ENCODE results near the gene CCDC91.
"Not testable (repeated sequence)": the region's sequence is repeated elsewhere in the genome, so short reads cannot be mapped to it uniquely, and the experiment has no call there.

CCDC91 gene

GRCh38 chr12:28367326-28367725 lies 177.1 kb downstream of the CCDC91 start:
- DNase-seq (ENCODE audit: low read depth in 2 of 2) = no peak

GRCh38 chr12:28367993-28368392 lies 177.7 kb downstream of the CCDC91 start:
- no peak for DNase-seq (ENCODE audit: low read depth in 2 of 2)

GRCh38 chr12:28369483-28369882 lies 179.2 kb downstream of the CCDC91 start:
- no peak for DNase-seq (ENCODE audit: low read depth in 2 of 2)

- DNase-seq (ENCODE audit: low read depth in 2 of 2) = no peak
Measured at GRCh38 chr12:28374556-28374955, 184.3 kb downstream of the CCDC91 start.

- no peak for DNase-seq (ENCODE audit: low read depth in 2 of 2)
Measured at GRCh38 chr12:28378736-28379135, 188.5 kb downstream of the CCDC91 start.

GRCh38 chr12:28379779-28380178 lies 189.5 kb downstream of the CCDC91 start:
- not testable (repeated sequence) for DNase-seq (ENCODE audit: low read depth in 2 of 2)

GRCh38 chr12:28383368-28383767 lies 193.1 kb downstream of the CCDC91 start:
- no peak for DNase-seq (ENCODE audit: low read depth in 2 of 2)

GRCh38 chr12:28388879-28389278 lies 198.6 kb downstream of the CCDC91 start:
- no peak for DNase-seq (ENCODE audit: low read depth in 2 of 2)

- no peak for DNase-seq (ENCODE audit: low read depth in 2 of 2)
Measured at GRCh38 chr12:28390206-28390605, 199.9 kb downstream of the CCDC91 start.

- no peak for DNase-seq (ENCODE audit: low read depth in 2 of 2)
Measured at GRCh38 chr12:28390761-28391385, 200.6 kb downstream of the CCDC91 start.

- no peak for DNase-seq (ENCODE audit: low read depth in 2 of 2)
Measured at GRCh38 chr12:28409892-28410291, 219.6 kb downstream of the CCDC91 start.

- no peak for DNase-seq (ENCODE audit: low read depth in 2 of 2)
Measured at GRCh38 chr12:28413460-28414109, 223.3 kb downstream of the CCDC91 start.

GRCh38 chr12:28415755-28416154 lies 225.5 kb downstream of the CCDC91 start:
- DNase-seq (ENCODE audit: low read depth in 2 of 2) = no peak

- no peak for DNase-seq (ENCODE audit: low read depth in 2 of 2)
Measured at GRCh38 chr12:28421374-28421773, 231.1 kb downstream of the CCDC91 start.

GRCh38 chr12:28424965-28425364 lies 234.7 kb downstream of the CCDC91 start:
- DNase-seq (ENCODE audit: low read depth in 2 of 2) = no peak

GRCh38 chr12:28425526-28425925 lies 235.3 kb downstream of the CCDC91 start:
- no peak for DNase-seq (ENCODE audit: low read depth in 2 of 2)

GRCh38 chr12:28427046-28427445 lies 236.8 kb downstream of the CCDC91 start:
- no peak for DNase-seq (ENCODE audit: low read depth in 2 of 2)

GRCh38 chr12:28440081-28440608 lies 249.9 kb downstream of the CCDC91 start:
- DNase-seq (ENCODE audit: low read depth in 2 of 2) = no peak

GRCh38 chr12:28442101-28442500 lies 251.8 kb downstream of the CCDC91 start:
- DNase-seq (ENCODE audit: low read depth in 2 of 2) = no peak

GRCh38 chr12:28443337-28443736 lies 253.1 kb downstream of the CCDC91 start:
- DNase-seq (ENCODE audit: low read depth in 2 of 2) = no peak

- no peak for DNase-seq (ENCODE audit: low read depth in 2 of 2)
Measured at GRCh38 chr12:28446031-28446430, 255.8 kb downstream of the CCDC91 start.

- DNase-seq (ENCODE audit: low read depth in 2 of 2) = no peak
Measured at GRCh38 chr12:28453686-28454085, 263.4 kb downstream of the CCDC91 start.

- DNase-seq (ENCODE audit: low read depth in 2 of 2) = no peak
Measured at GRCh38 chr12:28456934-28457710, 266.9 kb downstream of the CCDC91 start.
